Choroid plexus epithelial cell (primary cell): ENCODE results near the gene ZCRB1.
A peak's percentile ranks its signal among the peaks of the same experiment; 100 is the strongest.

Source experiments
- DNase-seq: peaks from one replicate; pipeline ENCODE4 v3.0.0-alpha.2; 2010; ENCODE audit warnings: low read depth
- H3K4me3 ChIP-seq: 2 replicates; pipeline ENCODE4 v1.5.1; 2011; ENCODE audit warnings: low read depth, mild to moderate bottlenecking, control low read depth, low read length, moderate library complexity
- TF ChIP-seq, protein P1 (sequence below): conservative IDR thresholded peaks from 2 replicates; pipeline ENCODE4 v1.5.1; 2011; ENCODE audit warnings: low read depth, mild to moderate bottlenecking, control low read depth, inconsistent platforms, low read length, moderate library complexity

Gene ZCRB1

GRCh38 chr12:42326541-42327226, 790 bp upstream of the ZCRB1 start:
- H3K4me3 ChIP-seq = peak overlapping the region; percentile 73
- TF ChIP-seq, protein P1, sequence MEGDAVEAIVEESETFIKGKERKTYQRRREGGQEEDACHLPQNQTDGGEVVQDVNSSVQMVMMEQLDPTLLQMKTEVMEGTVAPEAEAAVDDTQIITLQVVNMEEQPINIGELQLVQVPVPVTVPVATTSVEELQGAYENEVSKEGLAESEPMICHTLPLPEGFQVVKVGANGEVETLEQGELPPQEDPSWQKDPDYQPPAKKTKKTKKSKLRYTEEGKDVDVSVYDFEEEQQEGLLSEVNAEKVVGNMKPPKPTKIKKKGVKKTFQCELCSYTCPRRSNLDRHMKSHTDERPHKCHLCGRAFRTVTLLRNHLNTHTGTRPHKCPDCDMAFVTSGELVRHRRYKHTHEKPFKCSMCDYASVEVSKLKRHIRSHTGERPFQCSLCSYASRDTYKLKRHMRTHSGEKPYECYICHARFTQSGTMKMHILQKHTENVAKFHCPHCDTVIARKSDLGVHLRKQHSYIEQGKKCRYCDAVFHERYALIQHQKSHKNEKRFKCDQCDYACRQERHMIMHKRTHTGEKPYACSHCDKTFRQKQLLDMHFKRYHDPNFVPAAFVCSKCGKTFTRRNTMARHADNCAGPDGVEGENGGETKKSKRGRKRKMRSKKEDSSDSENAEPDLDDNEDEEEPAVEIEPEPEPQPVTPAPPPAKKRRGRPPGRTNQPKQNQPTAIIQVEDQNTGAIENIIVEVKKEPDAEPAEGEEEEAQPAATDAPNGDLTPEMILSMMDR = no peak
- DNase-seq = peak; percentile 38

DNA sequence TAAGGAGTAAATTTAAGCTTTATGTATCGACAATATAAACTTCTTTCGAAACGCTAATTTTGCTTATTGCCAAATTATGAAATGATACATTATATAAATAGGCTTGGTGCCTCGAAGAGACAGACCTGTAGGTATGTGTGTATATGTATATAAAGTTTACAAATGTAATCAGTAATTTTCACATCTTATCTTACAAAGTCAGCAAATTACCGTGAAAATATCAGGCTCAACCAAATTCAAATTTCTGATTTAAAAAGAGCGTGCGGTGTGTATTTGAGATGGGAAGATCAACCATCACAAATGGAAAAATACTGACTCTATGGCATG, 605 bp downstream of the ZCRB1 start:
- DNase-seq = no peak
- TF ChIP-seq, protein P1 = no peak
- H3K4me3 ChIP-seq = peak overlapping the region; percentile 73

DNA sequence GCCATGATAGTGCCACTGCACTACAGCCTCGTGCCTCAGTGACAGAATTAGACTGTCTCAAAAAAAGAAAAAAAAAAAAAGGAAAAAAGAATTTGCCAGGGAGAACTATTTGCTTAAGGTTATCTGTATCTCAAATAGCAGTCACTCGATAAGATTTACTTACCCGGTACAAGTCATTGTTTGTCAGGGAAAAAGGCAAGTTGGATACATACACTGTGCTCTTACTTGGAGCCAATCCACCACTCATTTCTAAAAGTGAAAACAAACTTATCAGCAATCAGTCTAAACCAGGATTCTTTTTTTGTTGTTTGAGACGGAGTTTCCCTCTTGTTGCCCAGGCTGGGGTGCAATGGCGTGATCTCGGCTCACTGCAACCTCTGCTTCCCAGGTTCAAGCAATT, 2.0 kb downstream of the ZCRB1 start:
- TF ChIP-seq, protein P1 = no peak
- no peak for DNase-seq
- no peak overlapping the region for H3K4me3 ChIP-seq

DNA sequence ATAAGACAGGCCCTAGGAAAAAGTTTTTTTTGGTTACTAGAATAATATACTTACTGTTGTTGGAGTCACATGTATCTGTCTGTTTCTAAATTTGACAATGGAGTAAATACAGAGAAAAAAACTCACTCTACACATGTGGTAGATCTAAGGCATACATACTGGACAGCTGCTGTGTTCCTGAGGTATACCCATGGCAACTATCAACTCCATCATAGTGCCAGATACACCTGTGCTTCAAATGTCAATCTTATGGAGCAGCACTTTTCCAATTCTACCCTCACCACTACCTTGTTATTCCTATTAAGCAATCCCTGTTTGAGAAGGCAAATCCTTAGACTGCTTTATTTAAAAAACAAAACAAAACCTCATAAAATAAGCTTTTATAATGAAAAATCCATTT, 3.3 kb downstream of the ZCRB1 start:
- TF ChIP-seq, protein P1 = no peak
- no peak overlapping the region for H3K4me3 ChIP-seq
- DNase-seq = no peak

GRCh38 chr12:42320796-42321195, 5.1 kb downstream of the ZCRB1 start:
- no peak for DNase-seq
- H3K4me3 ChIP-seq = no peak overlapping the region
- TF ChIP-seq, protein P1 = no peak

DNA sequence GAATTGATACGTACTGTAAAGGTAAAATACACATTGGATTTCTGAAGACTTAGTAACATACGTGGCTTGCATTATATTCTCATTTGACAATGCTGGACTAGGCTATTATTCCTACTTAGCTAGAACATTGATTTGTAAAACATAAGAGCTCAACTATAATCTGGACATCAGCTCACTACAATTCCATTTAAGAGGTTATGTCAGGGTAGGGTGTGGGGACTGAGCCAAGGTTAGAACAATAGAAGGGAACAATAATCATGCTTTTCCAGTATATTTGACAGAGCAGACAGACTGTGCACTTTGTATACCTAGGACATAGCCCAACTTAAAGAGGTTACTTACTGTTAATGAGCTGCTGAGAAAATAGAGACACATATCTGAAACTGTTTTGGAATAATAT, 10.8 kb downstream of the ZCRB1 start:
- TF ChIP-seq, protein P1 = no peak
- no peak for DNase-seq
- no peak overlapping the region for H3K4me3 ChIP-seq

GRCh38 chr12:42309996-42310395, 15.9 kb downstream of the ZCRB1 start:
- no peak overlapping the region for H3K4me3 ChIP-seq
- TF ChIP-seq, protein P1 = no peak
- no peak for DNase-seq
